Left colon (tissue), 2 donors: ENCODE results near the gene NXF1. TPM values are rescaled to one million over a fixed set of nuclear protein-coding genes. Genes with fewer than 3 reads are reported as not detected.
"Not testable (repeated sequence)": the region's sequence is repeated elsewhere in the genome, so short reads cannot be mapped to it uniquely, and the experiment has no call there.

Experiments
- ATAC-seq: fragments of 200-7000 bp; cut with Tn5 transposase; one replicate; pipeline ENCODE4 v1.9.1; 2020; ENCODE audit warnings: mild to moderate bottlenecking, moderate library complexity
- DNase-seq, 2 donors: peaks; one replicate each; pipeline ENCODE4 v3.0.0-alpha.2; 2020
- intact Hi-C, 2 donors: fragments of 100-400 bp; cut with DNase I in 1 of 2; cut with micrococcal nuclease in 1 of 2; formaldehyde crosslinking; loops; one replicate each; pipeline versions ENCODE4 v1.11.2 to v1.14.0; 2022; cut with DNase I, micrococcal nuclease
- total RNA-seq, 2 donors: library from RNA; stranded (reverse); fragmentation: NEBNext Ultra II Directional; extraction: Animal tissue kit (Norgen Biotek cat#: 25700); gene quantifications; one replicate each; pipeline ENCODE4 v1.2.1, GENCODE V29; 2021
- donor health status: DM: no; HTN: no; CAD: no.
- donor health status: DM: yes; HTN: yes; CAD: no.

NXF1 gene
- total RNA-seq, 2 donors from 2014 or later = 50.4 to 51.0 TPM

DNA sequence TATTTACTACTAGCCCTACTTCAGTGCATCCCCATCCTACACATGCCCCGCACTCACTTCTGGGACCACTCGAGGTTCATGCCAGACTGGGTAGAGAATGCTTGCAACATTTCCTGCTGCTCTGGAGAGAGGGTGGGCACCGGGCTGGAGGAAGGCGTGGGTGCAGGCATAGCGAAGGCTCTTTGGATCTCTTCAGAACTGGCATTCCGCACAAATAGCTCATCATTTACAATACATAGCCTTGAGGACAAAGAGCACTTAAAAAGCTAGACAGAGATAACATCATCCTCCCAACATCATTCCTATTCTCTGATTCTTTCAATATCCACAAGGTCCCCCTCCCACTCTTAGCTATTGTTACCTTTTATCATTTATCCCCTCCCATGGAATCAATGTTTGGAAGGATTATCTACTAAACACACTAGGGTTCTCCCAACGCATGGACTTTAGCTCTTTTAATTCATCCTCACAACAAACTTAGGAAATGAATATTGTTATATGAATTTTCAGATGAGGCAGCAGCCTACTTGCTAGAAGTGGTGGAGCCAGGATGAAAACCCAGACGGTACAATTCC lies 11.0 kb downstream of the NXF1 start:
- ATAC-seq (no peak), DNase-seq (no peak)
- intact Hi-C loops = no loop called here

GRCh38 chr11:62792202-62792575 lies 13.1 kb downstream of the NXF1 start:
- intact Hi-C loops = no loop called here
- DNase-seq = peak in 1 of 2 donors; percentile 32
- ATAC-seq = no peak

- DNase-seq (peak; percentile 85 to 92), ATAC-seq (peak; percentile 78)
- intact Hi-C loops = no loop called here
Measured at GRCh38 chr11:62791501-62792201, 13.6 kb downstream of the NXF1 start, which contains the start of gene TMEM223. TSS of gene TMEM223 (minus strand) at chr11:62792006. CDS start at chr11:62791994, 12 bp downstream.

DNA sequence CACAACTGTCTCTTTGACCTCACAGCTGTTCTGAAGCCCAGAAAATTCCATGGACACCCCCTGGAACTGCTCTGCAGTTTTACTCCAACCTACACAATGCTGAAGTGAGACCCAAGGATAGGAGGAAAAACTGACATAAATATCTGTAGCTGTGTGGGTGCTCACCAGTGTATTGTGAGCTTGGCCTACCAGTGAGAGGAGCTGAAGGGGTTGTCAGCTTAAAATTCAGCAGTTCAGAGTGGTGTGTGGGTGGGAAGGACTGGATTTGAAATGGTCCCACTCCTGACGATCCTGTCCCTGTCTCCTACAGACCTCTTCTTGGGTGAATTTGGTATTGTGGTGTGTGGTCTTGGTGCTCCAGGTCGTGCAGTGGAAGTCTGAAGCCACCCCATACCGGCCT lies 15.7 kb downstream of the NXF1 start:
- ATAC-seq (no peak), DNase-seq (no peak)
- intact Hi-C loops = loop anchor here in 1 of 2 donors (5.0 kb wide), 1 partner anchor 73 kb away; no protein-coding TSS in a partner anchor

- ATAC-seq = no peak
- intact Hi-C loops = loop anchor here in 1 of 2 donors (5.0 kb wide), 1 partner anchor 73 kb away; no protein-coding TSS in a partner anchor
- no peak for DNase-seq
Measured at GRCh38 chr11:62788991-62789390, 16.2 kb downstream of the NXF1 start.

DNA sequence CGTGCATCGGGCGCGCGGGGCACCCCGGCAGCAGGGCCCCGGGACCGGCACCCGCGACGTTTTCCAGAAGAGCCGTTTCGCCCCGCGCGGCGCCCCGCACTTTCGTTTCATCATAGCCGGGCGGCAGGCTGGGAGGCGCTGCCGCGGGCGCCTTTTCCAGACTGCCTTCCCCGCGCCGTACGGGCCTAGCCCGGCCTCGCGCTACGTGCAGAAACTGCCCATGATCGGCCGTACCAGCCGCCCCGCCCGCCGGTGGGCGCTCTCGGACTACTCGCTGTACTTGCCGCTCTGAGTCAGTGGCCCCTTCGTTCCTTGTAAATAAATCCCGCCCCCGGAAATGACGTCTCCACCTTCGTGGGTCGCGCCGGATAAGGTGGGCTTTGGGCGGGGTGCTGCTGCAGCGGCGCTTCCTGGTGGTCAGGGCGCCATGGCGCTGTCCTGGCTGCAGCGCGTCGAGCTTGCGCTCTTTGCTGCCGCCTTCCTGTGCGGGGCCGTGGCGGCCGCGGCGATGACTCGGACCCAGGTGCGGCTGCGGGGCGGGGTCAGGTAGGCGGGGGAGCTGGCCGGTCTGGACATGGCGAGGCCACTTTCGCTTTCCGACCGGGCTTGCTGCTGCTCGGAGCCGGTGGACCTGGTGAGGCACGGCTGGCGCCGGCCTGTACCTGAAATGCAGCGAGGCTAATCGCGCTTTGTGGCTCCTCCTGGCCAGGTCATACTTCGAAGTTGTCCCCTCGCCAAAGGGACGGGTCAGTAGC lies 18.1 kb downstream of the NXF1 start, which contains the start of gene TMEM179B:
TSS of gene TMEM179B (plus strand) at position 398 of the 755 bp plus-strand sequence. CDS start at position 428, 30 bp downstream.
- ATAC-seq (peak; percentile 79), DNase-seq (peak; percentile 99 to 100)
- intact Hi-C loops = loop anchor here in 1 of 2 donors (5.0 kb wide), 1 partner anchor 75 kb away; no protein-coding TSS in a partner anchor

- intact Hi-C loops = loop anchor here in 1 of 2 donors (5.0 kb wide), 1 partner anchor 76 kb away; no protein-coding TSS in a partner anchor
- DNase-seq (peak; percentile 84 to 92), ATAC-seq (peak; percentile 66)
Measured at GRCh38 chr11:62786318-62787004, 18.8 kb downstream of the NXF1 start.

DNA sequence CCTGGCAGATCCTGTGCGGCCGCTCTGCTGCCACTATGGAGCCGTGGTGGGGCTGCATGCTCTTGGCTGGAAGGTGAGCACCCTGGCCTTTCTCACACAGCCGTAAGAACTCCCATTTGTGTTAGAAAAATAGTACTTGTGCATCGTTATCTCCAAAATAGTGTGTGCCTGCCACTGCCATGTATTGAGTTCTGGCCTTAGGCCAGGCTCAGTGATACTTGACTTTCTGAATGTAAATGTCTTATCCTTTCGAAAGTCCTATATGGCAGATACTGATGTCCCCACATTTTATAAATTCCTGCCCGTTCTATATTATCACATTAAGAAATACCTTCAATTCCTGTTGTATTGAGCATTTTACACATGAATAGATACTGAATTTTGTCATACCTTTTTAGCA lies 22.5 kb downstream of the NXF1 start:
- DNase-seq = no peak
- ATAC-seq = no peak
- intact Hi-C loops = no loop called here

GRCh38 chr11:62778441-62778840 lies 26.8 kb downstream of the NXF1 start:
- no peak for ATAC-seq
- intact Hi-C loops = no loop called here
- no peak for DNase-seq

DNA sequence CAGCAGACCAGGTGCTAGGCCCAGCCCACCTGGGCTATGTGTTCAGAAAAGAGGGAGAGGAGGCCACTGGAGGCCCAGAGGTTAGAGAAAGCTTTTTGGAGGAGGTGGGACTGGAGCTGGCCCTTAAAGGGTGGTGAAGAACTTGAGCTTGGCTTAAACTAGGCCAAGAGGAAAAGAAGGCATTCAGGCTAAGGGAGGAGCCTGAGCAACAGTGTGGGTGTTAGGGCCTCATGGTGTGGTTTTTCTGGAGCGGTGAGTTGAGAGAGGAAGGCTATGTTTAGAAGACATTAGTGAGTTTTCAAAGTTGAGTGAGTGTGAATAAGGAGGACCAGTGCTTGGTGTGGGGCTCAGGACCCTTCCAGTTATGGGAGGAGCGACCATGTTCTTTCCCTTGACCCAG lies 27.9 kb downstream of the NXF1 start:
- DNase-seq = no peak
- ATAC-seq = no peak
- intact Hi-C loops = no loop called here

- DNase-seq = no peak
- intact Hi-C loops = no loop called here
- no peak for ATAC-seq
Measured at GRCh38 chr11:62775646-62776045, 29.6 kb downstream of the NXF1 start.

DNA sequence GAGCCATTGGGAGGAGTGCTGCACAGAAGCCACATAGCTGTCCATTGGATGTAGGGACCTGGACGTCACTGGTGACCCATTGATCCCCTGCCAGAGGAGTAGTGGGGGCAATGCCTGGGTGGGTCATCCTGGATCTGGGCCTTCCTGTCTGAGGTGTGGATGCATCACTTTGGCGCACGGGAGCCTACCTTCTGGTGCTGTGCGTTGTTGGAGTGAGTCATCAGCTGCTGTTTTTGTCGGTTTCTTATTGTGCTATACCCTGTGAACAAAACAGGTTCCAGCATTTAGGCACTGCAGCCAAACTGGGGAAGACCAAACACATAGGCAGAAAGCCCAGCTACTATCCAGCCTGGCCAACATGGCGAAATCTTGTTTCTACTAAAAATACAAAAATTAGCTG lies 30.8 kb downstream of the NXF1 start:
- ATAC-seq = no peak
- intact Hi-C loops = no loop called here
- no peak for DNase-seq

DNA sequence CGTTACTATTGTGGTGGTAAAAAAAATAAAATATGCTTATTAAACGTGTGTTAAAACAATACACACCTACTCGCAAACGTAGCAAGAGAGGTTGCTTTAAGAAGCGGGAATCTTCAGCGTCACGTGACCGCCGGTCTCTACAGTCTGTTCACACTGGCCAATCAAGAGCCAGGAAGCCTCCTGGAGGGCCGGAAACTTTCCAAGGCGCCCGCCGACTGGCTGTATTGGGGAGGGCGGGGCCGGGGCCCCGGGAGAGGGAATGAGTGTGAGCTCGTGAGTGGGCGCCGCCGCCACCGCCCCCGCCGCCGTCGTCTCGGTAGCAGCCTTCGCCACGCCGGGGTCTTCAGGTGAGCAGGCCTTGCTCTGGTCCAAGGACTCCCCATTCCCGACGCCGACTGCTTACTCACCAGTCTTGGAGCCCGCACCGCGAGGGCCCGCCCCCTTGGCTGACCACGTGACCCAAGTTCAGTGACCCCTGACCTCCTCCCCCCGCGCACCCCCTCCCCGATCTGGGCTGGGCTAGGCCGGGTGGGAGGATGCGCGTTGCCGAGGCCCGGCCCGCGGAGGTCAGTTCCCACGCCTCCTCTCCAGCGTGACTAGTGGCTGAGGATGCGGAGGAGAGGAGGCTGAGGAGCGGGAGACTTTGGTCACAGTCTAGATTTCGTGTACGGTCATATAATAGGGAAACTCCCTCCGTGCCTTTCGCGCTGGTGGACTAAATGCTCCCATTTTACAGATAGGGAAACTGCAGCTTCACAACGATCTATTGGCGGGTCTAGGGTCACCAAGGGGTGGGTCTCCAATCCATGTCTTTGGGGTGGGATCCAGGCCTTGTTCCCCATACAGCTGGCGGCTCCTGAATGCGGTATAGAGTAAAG lies 33.9 kb downstream of the NXF1 start, which contains the start of gene TAF6L:
TSS of gene TAF6L (plus strand) at position 253 of the 878 bp plus-strand sequence. CDS start 4,388 bp downstream, outside the sequence.
- intact Hi-C loops = no loop called here
- ATAC-seq (peak; percentile 94), DNase-seq (peak; percentile 98 to 99)

GRCh38 chr11:62770778-62771143 lies 34.5 kb downstream of the NXF1 start:
- intact Hi-C loops = no loop called here
- ATAC-seq = peak; percentile 11
- DNase-seq = peak in 1 of 2 donors; percentile 34

- intact Hi-C loops, ATAC-seq: not testable (repeated sequence)
- peak in 1 of 2 donors; percentile 35 for DNase-seq
Measured at GRCh38 chr11:62760867-62761227, 44.4 kb downstream of the NXF1 start.

DNA sequence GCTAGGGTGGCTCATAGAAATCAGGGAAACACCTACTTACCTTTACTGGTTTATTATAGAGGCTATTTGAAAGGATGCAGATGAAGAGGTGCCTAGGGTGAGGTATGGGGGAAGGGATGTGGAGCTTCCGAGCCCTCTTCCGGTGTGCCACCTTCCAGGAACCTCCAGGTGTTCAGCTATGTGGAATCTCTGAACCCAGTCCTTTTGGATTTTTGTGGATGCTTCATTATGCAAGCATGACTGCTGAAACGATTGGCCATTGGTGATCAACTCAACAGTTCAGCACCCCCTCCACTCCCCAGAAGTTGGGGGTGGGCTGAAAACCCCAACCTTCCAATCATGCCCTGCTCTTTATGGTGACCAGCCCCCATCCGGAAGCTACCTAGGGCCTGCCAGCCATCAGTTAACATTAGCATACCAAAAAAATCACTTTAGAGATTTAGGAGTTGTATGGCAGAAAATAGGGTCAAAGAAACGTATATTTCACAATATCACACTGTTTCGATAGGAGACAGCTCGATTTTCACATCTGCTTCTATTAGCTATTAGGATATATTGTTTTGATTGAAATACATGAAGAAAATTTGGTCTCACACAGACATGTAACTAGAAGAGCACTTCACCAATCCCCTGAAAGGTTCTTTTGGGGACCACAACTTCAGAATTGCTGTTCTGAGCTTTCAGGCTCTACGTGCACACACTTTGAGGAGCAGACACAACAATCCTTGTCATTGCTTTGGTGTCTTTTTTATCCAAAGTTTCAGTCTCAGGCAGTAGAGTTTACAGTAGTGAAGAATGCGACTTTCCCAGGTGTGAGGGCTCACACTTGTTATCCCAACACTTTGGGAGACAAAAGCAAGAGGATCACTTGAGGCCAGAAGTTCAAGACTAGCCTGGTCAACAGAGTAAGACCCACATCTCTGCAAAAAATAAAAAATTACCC lies 47.1 kb downstream of the NXF1 start:
- ATAC-seq (no peak), DNase-seq (no peak)
- intact Hi-C loops = no loop called here

DNA sequence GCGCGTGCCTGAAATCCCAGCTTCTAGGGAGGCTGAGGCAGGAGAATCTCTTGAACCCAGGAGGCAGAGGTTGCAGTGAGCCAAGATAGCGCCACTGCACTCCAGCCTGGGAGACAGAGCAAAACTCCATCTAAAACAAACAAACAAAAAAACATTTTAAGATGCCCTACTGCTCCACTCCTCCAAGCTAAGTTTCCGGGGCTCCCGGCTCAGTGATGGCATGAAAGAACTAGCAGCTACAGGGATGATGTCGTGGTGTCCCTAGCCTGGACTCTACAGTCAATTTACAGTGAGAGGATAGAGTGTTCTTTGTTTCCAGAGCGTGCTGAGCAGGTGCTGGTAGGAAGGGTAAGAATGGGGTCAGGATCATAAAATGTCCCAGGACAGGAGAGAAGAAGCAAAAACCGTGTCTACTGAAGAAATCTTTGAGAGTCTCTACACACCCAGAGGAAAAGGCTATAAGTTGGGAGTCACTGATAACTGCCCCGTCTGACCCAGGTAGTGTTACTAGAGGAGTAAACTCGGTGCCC lies 50.1 kb downstream of the NXF1 start:
- ATAC-seq (no peak), DNase-seq (no peak)
- intact Hi-C loops = no loop called here
